ENCODE measurements around the gene MYO3B.

GRCh38 chr2:170404846-170405245 is 226.9 kb downstream of the MYO3B start:
- no peak for TF ChIP-seq CTCF (conservative IDR thresholded peaks at IDR 0.05)
- TF ChIP-seq ZFX (IDR thresholded peaks at IDR 0.05), result no peak
